Activated gamma-delta T cell treated with Interleukin-2 at 50 U/mL for 16 hours (primary cell): Measurements from ENCODE around the gene CAMTA1.
"Not testable (repeated sequence)": the region's sequence is repeated elsewhere in the genome, so short reads cannot be mapped to it uniquely, and the experiment has no call there.

Experiments
- DNase-seq: peaks from one replicate; pipeline ENCODE4 v3.0.0-alpha.2; 2020

The CAMTA1 gene

DNA sequence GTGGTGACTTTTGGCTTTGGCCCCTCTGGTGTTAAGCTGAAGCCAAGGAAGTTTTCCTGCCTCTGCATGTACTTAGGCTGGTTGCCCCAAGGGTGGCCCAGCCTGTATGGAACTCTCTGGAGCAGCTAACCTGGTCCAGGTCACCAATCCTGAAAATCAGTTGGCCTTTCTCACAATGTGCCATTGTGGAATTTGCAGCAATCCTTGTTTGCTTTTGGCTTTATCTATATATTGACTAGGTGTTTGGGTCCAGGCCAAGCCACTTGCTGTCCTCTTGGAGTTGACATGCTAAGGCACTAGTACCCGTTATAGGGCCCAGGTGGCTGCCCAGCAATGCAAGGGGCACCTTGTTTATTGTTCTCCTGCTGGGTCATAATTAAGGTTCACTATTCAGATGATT, 124.6 kb downstream of the CAMTA1 start:
- no peak for DNase-seq

DNA sequence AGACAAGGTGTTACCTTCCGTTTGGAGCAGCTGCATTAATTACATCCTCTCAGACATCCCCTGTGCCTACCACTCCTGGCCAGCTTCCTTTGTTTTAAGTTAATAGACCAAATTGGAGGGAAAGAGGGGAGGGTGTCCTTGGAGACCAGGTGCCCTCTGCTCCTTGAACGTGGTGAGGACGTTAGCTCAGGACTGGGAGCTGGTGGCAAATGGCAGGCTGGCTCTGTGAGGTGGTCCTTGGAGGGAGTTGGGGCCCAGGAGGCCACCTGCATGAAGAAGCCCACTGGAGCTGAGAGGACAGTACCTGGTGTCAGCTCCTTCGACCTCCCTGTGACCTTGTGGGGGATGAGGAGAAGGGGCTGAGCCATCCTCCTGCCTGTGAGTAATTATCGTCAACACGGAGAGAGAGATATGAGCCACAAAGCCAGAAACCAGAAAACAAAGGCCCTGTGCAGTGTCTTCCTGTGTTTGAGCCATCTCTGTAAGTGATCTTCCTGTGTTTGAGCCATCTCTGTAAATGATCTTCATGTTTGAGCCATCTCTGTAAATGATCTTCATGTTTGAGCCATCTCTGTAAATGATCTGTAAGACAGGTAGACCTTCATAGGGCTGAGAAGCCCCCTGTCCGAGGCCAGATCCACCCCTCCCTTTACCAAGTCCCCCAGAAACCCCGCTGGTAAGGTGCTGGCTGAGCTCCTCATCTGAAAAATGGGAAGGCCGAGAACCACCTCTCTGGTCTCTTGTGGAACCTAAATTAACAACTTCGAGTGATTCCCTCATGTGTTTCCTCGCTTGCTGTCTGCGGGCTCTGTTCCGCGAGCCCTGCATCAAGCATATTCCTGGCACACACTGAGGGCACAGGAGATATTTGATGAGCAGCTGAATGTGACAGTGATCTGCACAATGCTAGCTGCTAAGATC, 126.0 kb downstream of the CAMTA1 start:
- DNase-seq: no peak

DNA sequence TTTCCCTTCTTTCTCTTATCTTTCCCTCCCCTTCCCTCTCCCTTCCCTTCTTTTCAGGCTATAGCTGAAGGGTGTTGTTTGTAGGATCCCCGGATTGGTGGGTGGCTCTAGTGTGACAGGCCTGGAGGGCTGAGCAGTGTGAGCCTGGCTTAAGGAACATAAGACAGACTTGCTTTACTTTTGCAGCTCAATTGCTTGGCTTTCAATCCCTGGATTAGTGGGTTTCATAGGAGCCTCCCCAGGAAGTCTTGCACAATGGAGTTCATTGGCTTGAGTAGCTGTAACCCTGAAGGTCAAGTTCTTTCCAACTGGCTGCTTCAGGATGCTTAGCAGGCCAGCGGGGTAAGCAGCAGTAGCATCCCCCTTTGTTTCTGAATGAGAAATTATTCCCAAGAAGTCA, 126.7 kb downstream of the CAMTA1 start:
- no peak for DNase-seq

DNA sequence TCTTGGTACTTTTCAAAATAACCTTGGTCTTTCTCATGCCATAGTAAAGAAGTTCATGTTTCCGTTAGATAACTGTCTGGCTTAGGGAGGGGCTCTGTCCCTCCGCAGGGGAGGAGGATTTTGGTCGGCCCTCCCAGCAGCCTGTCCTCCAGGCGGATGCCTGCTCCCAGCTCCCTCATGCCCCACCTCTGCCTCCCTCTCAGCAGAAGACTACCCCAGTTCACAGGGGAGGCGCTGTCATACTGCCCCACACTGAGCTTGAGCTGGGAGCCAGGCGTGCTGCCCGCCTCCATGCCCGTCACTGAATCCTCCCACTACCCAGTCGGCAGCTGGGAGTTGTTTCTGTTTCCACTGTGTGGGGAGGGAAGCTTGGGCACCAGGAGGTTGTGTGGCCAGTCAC, 127.3 kb downstream of the CAMTA1 start:
- DNase-seq: no peak

DNA sequence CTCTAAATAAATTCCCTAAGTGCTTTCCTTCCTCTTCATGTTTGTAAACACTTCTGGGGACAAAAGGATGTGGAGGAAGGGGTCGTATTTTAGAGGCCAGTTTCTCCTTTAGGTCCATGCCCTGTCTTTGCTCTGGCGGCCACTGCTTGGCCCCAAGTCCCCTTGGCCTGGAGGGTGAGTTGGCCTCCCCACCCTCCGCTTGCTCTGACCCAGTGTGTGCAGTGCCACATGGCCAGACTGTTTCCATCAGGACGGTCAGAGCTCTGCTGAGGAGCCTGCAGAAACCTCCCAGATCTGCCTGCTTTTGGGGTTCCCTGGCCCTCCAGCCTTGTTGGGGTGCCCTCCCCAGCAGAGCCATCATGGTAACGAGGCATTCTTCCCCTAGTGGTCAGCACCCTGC, 127.8 kb downstream of the CAMTA1 start:
- DNase-seq: no peak

DNA sequence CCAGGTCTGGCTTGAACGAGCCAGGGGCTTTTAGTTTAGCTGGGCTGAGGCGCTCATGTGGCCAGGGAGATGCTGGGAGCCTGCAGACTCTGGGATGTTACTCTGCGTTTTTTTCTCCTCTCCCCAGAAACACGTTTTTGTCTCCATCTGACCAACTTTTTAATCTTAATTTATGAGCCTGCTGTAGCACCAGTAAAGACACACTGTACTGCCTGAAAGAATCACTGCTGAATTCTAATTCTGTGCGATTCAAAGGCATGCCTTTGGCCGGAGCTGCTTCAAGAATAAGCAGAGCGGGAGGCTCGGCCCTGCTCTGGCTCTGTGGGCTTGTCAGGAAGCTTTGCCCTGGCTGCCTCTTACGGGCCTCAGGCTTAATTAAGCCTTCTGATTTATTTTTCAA, 129.5 kb downstream of the CAMTA1 start:
- no peak for DNase-seq

DNA sequence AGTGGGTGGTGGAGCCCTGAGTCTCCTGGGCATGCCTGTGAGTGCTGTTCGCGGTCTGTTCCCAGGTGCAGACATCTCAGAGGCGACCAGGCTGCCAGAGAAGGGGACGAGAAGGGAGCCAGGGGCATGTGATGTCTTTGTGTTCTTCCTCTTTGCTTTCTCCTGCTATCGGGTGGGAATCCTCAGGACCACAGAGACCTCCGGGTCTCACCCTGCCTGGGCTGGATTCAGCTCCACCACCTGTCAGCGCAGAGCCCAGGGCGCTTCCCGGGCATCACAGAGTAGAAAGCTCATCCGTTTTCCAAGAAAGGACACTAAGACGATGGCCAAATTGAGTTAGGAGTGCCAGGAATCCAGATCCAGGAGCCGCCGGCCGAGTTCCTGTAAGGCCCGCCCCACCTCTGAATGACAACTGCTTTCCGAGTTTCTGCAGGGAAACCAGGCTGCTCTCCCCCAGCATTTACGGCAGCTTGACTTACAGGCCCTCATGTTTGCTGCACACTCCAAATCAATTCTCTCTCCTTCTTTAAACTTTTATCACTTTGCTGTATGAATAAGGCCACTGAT, 130.8 kb downstream of the CAMTA1 start:
- no peak for DNase-seq

DNA sequence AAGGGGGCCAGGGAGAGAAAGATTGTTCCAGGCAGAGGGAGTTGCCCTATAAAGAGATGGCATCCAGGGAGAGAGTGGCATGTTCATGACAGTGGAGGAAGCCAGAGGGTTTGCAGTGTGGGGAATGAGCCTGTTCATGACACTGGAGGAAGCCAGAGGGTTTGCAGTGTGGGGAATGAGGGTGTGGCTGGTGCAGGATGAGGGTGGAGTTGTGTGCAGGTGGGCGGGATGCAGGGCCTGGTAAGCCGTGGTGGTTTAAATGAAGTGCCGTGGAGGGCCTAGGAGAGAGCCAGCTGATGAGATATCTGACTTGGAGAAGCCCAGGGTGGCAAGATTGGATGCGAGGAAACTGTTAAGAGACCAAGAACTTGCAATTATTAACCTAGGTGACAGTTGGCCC, 131.8 kb downstream of the CAMTA1 start:
- no peak for DNase-seq

DNA sequence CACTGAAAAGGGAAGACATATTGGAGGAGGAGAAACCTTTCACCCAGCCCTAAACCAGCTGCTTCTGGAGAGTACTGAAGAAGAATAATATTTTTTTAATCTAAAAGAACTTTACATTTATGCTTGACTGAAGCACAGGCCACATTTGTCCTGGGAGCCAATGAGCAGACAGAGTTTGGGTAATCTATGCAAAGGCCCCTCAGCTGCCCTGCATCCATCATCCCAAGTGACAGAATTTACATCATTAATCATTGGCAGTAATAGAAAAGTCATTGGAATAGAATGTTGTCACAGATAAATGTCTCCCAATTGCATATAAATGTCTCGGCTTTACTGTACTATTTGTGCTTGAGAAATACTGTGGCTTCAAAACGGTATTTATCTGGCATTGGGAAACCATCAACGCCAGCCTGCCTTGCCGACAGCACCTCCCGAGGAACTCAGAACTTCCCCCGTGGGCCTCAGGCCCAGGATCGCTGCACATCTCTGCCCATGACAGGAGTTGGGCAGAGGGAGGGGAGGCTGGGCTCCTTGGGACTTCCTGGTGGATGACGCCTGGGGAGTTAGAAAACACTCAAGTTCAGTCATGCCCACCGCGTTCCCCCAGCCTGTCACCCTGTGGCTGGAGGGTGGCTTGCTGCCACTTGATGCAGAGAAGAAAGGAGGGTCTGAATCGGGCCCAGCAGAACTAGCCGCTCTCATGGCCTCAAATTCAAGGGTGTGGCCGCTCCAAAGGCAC, 133.1 kb downstream of the CAMTA1 start:
- DNase-seq: no peak

DNA sequence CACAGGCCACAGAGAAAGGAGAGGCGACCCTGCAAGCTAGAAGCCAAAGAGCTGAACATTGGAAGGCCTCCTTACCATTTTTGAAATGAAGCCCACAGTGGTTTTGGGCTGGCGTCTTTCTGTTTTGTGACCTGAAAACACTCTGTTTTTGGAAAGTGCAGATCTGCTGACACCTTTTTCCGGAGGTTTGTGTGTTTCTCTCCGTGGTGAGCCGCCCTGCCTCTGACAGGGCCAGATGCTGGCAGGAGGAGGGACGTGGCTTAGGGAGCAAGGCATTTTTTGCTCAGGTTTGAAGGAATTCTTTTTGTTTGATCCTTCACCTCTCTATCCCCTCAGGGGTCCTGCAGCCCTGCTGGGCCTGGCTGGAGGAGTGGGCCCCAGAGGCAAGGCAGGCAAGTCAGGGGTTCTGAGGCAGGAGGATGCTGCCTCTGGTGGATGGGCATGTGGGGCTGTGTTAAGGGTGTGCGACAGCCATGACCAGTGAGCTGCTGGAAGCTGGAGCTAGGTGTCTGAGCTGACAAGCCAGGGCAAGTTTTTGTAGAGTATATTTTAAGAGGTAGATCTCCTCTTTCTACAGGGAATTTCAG, 133.8 kb downstream of the CAMTA1 start:
- DNase-seq: no peak

DNA sequence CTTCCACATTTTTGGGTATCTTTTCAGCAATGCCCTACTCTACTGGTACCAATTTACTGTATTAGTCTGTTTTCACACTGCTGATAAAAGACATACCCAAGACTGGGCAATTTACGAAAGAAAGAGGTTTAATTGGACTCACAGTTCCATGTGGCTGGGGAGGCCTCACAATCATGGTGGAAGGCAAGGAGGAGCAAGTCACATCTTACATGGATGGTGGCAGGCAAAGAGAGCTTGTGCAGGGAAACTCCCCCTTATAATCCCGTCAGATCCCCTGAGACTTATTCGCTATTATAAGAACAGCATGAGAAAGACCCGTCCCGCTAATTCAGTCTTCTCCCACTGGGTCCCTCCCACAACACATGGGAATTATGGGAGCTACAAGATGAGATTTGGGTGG, 136.3 kb downstream of the CAMTA1 start:
- DNase-seq: not testable (repeated sequence)

DNA sequence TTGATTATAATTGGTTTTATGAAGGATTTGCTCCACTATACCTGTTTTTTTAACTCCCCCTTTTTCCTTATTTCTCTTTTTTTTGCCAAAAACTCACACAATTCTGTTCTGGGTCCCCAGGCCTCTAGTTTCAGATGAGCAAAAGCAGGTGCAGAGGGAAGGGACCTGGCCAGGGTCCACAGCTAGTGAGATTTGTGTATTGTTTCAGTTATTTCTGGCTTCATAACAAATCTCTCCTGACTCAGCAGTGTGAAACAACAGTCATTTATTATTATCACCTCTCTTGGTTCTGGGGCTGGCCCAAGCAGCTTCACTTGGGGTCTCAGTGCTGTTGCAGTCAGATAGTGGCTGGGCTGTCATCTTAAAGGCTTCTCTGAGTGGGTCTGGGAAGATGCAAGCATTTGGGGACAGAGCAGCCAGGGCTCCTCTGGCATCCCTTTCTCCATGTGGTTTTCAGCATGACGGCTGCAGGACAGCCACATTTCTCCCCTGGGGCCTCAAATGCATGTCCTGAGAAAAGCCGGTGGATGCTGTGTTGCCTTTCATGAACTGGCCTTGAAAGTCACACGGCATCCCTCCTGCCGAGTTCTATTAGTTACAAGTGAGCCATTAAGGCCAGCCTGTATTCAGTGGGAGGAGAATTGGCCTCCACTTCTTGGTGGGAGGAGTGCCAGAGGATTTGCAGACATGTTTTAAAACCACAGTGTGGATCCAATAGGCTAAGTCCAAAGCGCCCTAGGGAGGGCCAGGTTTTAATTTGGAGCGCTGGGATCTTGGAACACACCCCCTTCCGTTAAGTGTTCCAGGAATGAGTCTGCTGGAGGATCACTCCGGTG, 137.1 kb downstream of the CAMTA1 start:
- DNase-seq: no peak

DNA sequence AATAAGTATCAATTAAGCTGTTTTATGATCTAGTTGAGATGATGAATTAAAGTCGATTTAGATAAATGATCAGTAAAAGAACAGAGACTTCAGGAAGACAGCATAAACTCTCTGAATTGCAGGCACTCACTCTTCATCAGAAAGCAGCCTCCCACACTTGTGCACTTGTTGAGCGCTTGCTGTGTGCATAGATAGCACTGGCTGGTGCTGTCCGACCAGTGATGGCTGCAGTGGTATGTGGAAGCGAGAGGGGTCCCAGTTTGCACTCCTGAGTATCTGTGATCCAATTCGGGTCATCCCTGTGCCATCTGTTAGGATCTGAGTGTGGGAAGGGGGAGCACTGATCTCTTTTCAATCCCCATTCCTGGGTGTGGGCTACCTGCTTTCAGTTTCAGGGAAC, 137.8 kb downstream of the CAMTA1 start:
- no peak for DNase-seq

DNA sequence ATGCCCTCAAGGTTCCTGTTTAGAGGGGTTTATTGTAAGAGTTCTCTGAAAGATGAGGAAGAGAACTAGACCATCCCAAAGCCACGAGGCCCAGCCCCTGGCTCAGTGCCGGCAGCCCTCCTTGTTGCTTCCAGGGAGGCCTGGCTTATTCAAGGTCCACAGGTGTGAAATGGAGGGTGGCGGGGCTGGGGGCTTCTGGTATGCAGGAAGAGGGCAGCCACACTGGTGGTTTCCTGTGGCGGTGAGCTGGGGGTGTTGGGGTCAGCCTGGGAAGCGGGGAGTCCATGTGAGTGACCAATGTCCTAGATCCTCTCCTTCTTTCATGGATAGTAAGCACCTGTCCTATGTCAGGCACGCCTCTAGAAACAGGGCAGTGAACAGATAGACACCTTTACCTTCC, 138.2 kb downstream of the CAMTA1 start:
- no peak for DNase-seq

DNA sequence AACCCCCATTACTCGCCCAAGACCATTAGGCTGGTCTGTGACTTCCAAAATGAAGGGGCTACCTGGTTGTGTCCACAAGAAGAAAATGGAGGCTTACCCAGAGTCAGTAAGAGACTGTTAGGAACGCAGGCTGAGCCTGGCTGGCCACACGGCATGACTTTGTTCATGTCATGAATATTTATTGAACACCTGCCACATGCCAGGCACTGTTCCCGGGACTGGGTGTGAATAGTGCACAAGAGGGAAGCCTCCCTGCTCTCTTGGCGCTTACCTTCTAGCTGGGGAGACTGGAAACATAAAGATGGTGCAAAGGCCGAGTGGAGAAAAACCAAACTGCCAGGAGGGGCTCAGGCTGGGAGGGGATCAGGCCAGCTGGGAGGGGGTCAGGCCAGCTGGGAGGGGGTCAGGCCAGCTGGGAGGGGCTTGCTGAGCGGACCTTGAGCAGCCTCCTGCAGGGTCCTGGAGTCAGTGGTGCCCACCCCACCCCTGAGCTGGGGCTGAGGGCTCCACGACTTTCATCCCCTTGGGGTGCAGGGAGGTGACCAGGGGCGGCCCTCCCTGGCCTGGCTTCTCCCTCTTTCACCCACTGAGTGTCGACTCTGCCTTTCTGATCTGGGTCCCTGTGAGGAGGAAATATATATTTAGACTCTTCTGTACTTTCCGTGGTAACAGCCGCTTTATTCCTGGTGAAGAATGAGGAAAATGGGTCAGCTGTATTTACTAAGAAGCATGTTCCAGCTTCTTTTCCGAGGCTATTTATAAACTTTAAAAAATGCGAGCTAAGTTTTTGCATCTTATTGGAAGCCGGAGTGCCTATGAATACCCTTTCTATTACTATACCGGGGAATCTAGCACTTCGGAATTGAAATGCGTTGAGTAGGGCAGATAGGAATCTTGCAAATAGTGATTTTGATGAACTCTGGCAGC, 139.0 kb downstream of the CAMTA1 start:
- no peak for DNase-seq

DNA sequence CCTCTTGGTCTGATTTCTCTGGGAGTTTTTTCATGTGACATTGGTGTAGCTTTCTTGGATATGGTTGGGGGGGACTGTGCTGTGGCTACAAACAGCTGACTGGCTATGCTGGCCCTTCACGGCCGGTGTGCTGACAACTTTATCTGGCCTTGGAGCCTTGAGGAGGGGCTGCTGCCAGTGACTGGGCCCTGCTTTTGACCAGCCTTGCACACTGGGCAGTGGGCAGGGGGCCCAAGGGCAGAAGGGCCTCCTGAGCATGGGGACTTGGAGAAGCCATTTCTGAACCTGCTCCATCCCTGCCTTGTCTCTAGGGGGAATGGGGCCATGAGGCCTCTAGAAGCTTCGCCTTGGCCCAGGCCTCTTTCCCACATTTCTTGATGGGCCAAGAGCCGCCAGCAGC, 139.6 kb downstream of the CAMTA1 start:
- DNase-seq: no peak

DNA sequence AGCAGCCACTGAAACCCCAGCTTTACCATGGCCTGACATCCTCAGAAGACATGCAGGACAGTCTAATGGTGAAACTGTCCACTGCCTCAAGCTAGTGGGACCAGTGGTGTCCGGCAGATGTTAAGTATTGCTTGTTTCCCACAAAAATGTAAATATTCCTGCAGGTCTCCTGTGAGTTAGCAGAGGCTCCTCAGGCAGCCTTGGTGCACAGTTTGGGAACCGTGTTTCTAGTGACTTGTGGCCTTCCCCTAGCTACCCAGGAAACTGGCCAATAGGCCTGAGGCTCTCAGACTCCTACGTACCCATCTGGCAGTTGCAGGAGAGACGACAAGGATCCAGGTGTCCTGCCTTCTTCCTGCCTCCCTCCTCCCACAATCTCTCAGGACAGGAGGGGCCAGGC, 142.4 kb downstream of the CAMTA1 start:
- DNase-seq: no peak

DNA sequence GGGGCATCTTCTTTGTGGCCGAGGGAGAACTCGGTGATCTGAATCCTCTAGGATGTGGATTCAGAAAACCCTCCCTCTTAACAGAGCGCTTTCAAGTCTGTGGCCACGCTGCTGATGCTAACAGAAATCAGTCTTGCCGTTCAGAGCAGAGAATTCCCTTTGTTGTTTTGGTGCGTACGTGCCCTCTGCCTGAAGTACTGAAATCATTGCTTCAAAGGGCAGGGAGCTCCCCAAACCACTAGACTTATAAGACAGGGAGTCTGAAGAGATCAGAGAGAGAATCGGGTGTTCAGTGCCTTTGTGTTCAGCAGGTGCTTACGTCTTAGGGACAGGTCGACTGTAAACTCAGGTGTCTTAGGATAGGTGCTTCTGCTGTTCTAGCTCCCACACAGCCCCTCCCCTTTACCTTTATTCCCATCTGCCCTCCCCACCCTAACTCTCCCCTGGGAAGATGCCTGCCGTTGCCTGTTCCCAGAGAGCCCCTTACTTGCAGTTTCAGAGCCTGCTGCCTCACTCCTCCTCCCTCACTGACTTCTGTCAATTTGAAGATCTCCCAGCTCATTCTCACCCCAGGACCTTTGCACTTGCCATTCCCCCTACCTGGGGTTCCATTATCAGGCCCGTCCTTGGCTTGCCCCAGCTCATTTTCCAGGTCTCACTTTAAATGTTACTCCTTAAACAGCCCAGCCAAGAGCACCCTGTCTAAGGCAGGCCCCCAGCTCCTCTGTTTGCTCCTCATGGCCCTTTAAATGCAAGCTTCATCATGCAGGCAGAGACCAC, 143.0 kb downstream of the CAMTA1 start:
- DNase-seq: no peak

DNA sequence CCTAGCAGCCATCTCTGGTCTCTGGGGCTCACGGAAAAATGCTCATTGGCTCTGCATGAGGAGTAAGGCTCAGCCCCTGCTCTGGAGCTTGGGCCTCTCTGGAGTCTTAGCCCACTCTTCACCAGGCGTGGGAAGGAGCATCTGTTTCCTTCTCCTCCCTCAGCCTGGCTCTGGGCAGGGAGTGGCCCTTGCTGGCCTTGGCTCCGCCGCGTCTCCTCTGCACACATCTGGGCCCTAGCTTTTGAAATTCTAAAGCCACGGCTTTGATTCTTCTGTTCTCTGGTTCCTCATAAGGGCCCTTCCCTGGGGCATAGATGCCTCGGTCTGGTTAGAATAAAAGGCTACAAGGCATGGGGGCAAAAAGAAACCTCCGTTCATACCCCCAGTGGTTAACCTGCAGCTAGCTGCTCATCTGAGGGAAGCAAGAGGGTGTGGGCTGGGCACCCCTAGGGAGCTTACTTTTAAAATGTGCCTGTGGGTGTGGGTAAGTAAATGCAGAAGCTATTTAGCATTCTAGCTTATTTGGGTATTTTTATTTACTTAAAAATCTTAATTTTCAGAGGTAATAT, 145.6 kb downstream of the CAMTA1 start:
- no peak for DNase-seq

DNA sequence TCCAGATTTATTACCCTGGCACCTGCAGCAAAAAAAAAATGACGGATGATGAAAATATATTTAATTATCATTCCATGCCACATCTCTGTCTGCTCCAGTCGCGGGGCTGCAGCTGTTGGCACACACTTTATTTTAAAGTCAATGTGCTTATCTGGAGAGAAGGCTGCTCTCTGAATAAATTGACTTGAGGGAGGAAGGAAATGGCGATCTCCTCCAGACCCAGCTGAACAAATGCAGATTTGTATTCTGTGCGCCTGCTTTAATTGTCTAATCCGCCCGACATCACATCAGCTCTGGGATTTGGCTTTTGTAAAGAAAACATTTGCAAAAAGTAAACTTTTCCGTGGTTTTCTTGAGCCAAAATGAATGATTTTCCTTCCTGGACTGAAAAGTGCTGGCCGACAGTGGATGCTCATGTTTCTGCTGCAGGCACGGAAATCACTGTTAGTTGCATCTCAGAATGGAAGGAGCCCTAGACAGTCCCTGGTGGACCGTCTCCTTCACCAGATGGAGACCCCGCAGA, 150.2 kb downstream of the CAMTA1 start:
- no peak for DNase-seq
